SK-N-SH treated with all-trans-retinoic acid at 6 μM for 48 hours (cell line): ENCODE results near the gene PTPRD.

ENCODE experiments used
- CSRNP3 ChIP-seq: fragments of 250-450 bp; sonication (Bioruptor Pico); IDR thresholded peaks from 2 replicates; pipeline ENCODE4 v1.5.1; 2021; ENCODE audit warnings: mild to moderate bottlenecking, moderate library complexity
- ZFP30 ChIP-seq: fragments of 450-650 bp; formaldehyde crosslinking; IDR thresholded peaks from 2 replicates; pipeline ENCODE4 v1.5.0; 2022; ENCODE audit warnings: mild to moderate bottlenecking, moderate library complexity
- ZNF70 ChIP-seq: fragments of 450-650 bp; formaldehyde crosslinking; IDR thresholded peaks from 2 replicates; pipeline ENCODE4 v1.5.0; 2020; ENCODE audit warnings: mild to moderate bottlenecking, moderate library complexity

GRCh38 chr9:9674461-9674860 is 938.3 kb downstream of the PTPRD start:
- TF ChIP-seq CSRNP3 (CRISPR knock-in tag): no peak
- no peak for TF ChIP-seq ZNF70 (CRISPR knock-in tag)
- no peak for TF ChIP-seq ZFP30 (CRISPR knock-in tag)
